K562 (cell line): ENCODE data around the gene EMC6. TPM values are rescaled to one million over a fixed set of nuclear protein-coding genes. Genes with fewer than 3 reads are reported as not detected.
A peak's percentile ranks its signal among the peaks of the same experiment; 100 is the strongest.

Experiments used
- ATAC-seq: fragments of 200-7000 bp; cut with Tn5 transposase; 3 replicates; pipeline ENCODE4 v1.9.1; 2020; ENCODE audit warnings: moderate library complexity
- BruUV-seq: library from RNA; stranded (reverse); fragments of 400-500 nt; replicated peaks from 2 replicates; lab custom pipeline; 2021; lab: Mats Ljungman, UMichigan
- CTCF ChIA-PET: fragments of 300-600 bp; formaldehyde crosslinking; extraction: SDS; loops from one replicate; lab custom pipeline; 2021; ENCODE audit warnings: low intra/inter-chr PET ratio; lab: Yijun Ruan, JAX
- POLR2A ChIA-PET: fragments of 300-600, 350-650 bp; sonication (Branson Sonifier 250); formaldehyde crosslinking; extraction: SDS; loops from one replicate; lab custom pipeline; 2021; ENCODE audit warnings: antibody characterized with exemption, inconsistent platforms; lab: Yijun Ruan, JAX
- DNase-seq, 4 experiments: peaks; one replicate each; pipeline versions ENCODE4 v3.0.0 to v3.0.0-alpha.2; 2011 to 2018; ENCODE audit warnings: low spot score in 3 of 4, mixed read lengths in 3 of 4; ENCODE audit errors: extremely low read depth in 1 of 4
- FAIRE-seq: peaks from 2 replicates; lab custom pipeline; 2011; peaks lifted over from hg19 to GRCh38; lab: Jason Lieb, UNC
- H2AFZ ChIP-seq: 2 replicates; pipeline ENCODE4 v1.6.0; 2011; ENCODE audit warnings: low read depth, low read length, control low read depth, inconsistent platforms
- H3K27ac ChIP-seq: fragments of 200-600 bp; 3 replicates; pipeline ENCODE4 v1.8.0; 2011; ENCODE audit warnings: low read depth, mild to moderate bottlenecking, control low read depth, inconsistent platforms, low read length, moderate library complexity, mixed read lengths; ENCODE audit errors: extremely low read depth
- H3K27me3 ChIP-seq, 2 experiments: fragments of 300-600 bp in 1 of 2; 2 replicates in 1 of 2; 3 replicates in 1 of 2; pipeline versions ENCODE4 v1.6.0 to v1.8.0; 2011; ENCODE audit warnings: inconsistent platforms in 2 of 2, low read length in 2 of 2, mild to moderate bottlenecking in 1 of 2, mixed read lengths in 1 of 2, moderate library complexity in 1 of 2; ENCODE audit not compliant: control insufficient read depth in 2 of 2, insufficient read depth in 2 of 2
- H3K36me3 ChIP-seq: fragments of 300-600 bp; 3 replicates; pipeline ENCODE4 v1.8.0; 2011; ENCODE audit warnings: mild to moderate bottlenecking, low read length, inconsistent platforms; ENCODE audit not compliant: control insufficient read depth, insufficient read depth
- H3K4me1 ChIP-seq, 2 experiments: fragments of 200-600 bp in 1 of 2; replicated peaks in 1 of 2; 2 replicates in 1 of 2; 3 replicates in 1 of 2; pipeline versions ENCODE4 v1.5.1 to v1.8.0; 2011; ENCODE audit warnings: inconsistent platforms in 2 of 2, low read length in 2 of 2, mild to moderate bottlenecking in 1 of 2, mixed read lengths in 1 of 2, moderate library complexity in 1 of 2; ENCODE audit not compliant: control insufficient read depth in 2 of 2, insufficient read depth in 2 of 2
- H3K4me2 ChIP-seq: 2 replicates; pipeline ENCODE4 v1.6.1; 2011; ENCODE audit warnings: low read length, control low read depth, inconsistent platforms, mixed read lengths; ENCODE audit not compliant: insufficient read depth
- H3K4me3 ChIP-seq: fragments of 200-600 bp; sonication (generic), shearing (Covaris generic); 2 replicates; pipeline ENCODE4 v1.5.1; 2016; ENCODE audit warnings: control low read depth, inconsistent platforms
- H3K79me2 ChIP-seq: fragments of 200-600 bp; 3 replicates; pipeline ENCODE4 v1.8.0; 2011; ENCODE audit warnings: low read length, inconsistent platforms; ENCODE audit not compliant: control insufficient read depth, insufficient read depth
- H3K9ac ChIP-seq, 2 experiments: 2 replicates each; pipeline versions ENCODE4 v1.6.0 to v1.6.1; 2011; ENCODE audit warnings: low read depth in 2 of 2, low read length in 2 of 2, control low read depth in 1 of 2, inconsistent platforms in 1 of 2, mild to moderate bottlenecking in 1 of 2, mixed read lengths in 1 of 2; ENCODE audit not compliant: insufficient read depth in 1 of 2
- H3K9me1 ChIP-seq: one replicate; pipeline ENCODE4 v1.6.0; 2011; ENCODE audit warnings: inconsistent platforms, mild to moderate bottlenecking, low read length, moderate library complexity; ENCODE audit not compliant: control insufficient read depth, insufficient read depth
- H3K9me3 ChIP-seq: replicated peaks from 2 replicates; pipeline ENCODE4 v1.5.1; 2011; ENCODE audit warnings: low read depth, low read length, inconsistent platforms; ENCODE audit not compliant: control insufficient read depth, insufficient read depth
- H4K20me1 ChIP-seq: replicated peaks from 2 replicates; pipeline ENCODE4 v1.6.1; 2011; ENCODE audit warnings: low read length, inconsistent platforms, mixed read lengths; ENCODE audit not compliant: control insufficient read depth, insufficient read depth
- CREM ChIP-seq: IDR thresholded peaks from 2 replicates; pipeline ENCODE4 v1.6.1; 2014; ENCODE audit warnings: antibody characterized with exemption, low read depth
- GTF2E2 ChIP-seq: fragments of 200-800 bp; sonication (Bioruptor generic); IDR thresholded peaks from 2 replicates; pipeline ENCODE4 v1.6.1; 2016; ENCODE audit warnings: missing genetic modification characterization, missing compliant biosample characterization
- MYBL2 ChIP-seq, 2 experiments: fragments of 450-650 bp in 1 of 2; sonication (generic) in 1 of 2; formaldehyde crosslinking in 1 of 2; IDR thresholded peaks; 2 replicates each; pipeline versions ENCODE4 v1.6.1 to v1.8.1; 2017 to 2022; ENCODE audit warnings: borderline replicate concordance in 1 of 2, inconsistent platforms in 1 of 2, low read depth in 1 of 2, mild to moderate bottlenecking in 1 of 2, missing genetic modification reagents in 1 of 2, moderate library complexity in 1 of 2
- SREBF1 ChIP-seq: fragments of 150-350 bp; IDR thresholded peaks from 2 replicates; pipeline ENCODE4 v1.6.1; 2014; ENCODE audit warnings: antibody characterized with exemption, low read depth, low read length, borderline replicate concordance
- ZNF57 ChIP-seq: fragments of 450-650 bp; formaldehyde crosslinking; IDR thresholded peaks from 2 replicates; pipeline ENCODE4 v1.4.0; 2020; ENCODE audit warnings: mild to moderate bottlenecking, moderate library complexity
- WGBS: fragments of 100-300 bp; shearing (Covaris generic); methylation state at CpG from one replicate; pipeline ENCODE4 v1.1.6; 2016; ENCODE audit warnings: low coverage, mixed read lengths; ENCODE audit not compliant: insufficient coverage; ENCODE audit errors: missing lambda C conversion rate; 5-methylcytosine and 5-hydroxymethylcytosine counted together
- in situ Hi-C: fragments of 300-500 bp; cut with MboI; formaldehyde crosslinking; loops from 4 replicates; pipeline ENCODE4 v1.15.0; 2018; ENCODE audit warnings: inconsistent platforms, mixed read lengths
- intact Hi-C: fragments of 100-400 bp; cut with micrococcal nuclease; formaldehyde crosslinking; loops from 2 replicates; pipeline ENCODE4 v1.14.2; 2022
- polyA plus RNA-seq, 8 experiments: library from polyadenylated mRNA; depleted of rRNA in 4 of 8; stranded (reverse) in 5 of 8; unstranded in 3 of 8; fragments of >200 nt; fragmentation: Nextera tagmentation in 2 of 8; fragmentation: Illumina TruSeq in 1 of 8; extraction: Ambion mirVana in 2 of 8; extraction: Trizol in 1 of 8; gene quantifications; 2 replicates each; pipeline versions ENCODE4 v1.2.1 to v1.2.3, GENCODE V29; 2011 to 2014; ENCODE audit warnings: inconsistent platforms in 1 of 8, missing spikeins in 1 of 8
- total RNA-seq, 7 experiments: library from RNA; depleted of rRNA in 6 of 7; stranded (reverse); fragments of >200 nt in 6 of 7; fragmentation: Illumina TruSeq in 2 of 7; extraction: Trizol in 2 of 7; gene quantifications; 2 replicates each; pipeline versions ENCODE4 v1.2.1 to v1.2.3, GENCODE V29; 2011 to 2021; ENCODE audit warnings: low replicate concordance in 1 of 7
- TF ChIP-seq, protein P1 (sequence below): fragments of 450-650 bp; IDR thresholded peaks from 2 replicates; pipeline ENCODE4 v1.6.1; 2018; ENCODE audit not compliant: partially characterized antibody
- TF ChIP-seq, protein P2 (sequence below): sonication (generic); formaldehyde crosslinking; IDR thresholded peaks from 2 replicates; pipeline ENCODE4 v1.5.0; 2020; ENCODE audit warnings: missing genetic modification reagents
- TF ChIP-seq, protein P3 (sequence below): sonication (generic); formaldehyde crosslinking; IDR thresholded peaks from 2 replicates; pipeline ENCODE4 v1.8.0; 2022; ENCODE audit warnings: missing genetic modification reagents, mild to moderate bottlenecking, borderline replicate concordance
- TF ChIP-seq, protein P4 (sequence below): fragments of 450-650 bp; IDR thresholded peaks from 2 replicates; pipeline ENCODE4 v1.6.1; 2016
- TF ChIP-seq, protein P5 (sequence below), 2 experiments: fragments of 450-650 bp in 1 of 2; sonication (generic) in 1 of 2; formaldehyde crosslinking; conservative IDR thresholded peaks; 2 replicates each; pipeline versions ENCODE4 v1.4.0 to v1.8.1; 2020 to 2022; ENCODE audit warnings: mild to moderate bottlenecking in 1 of 2, missing genetic modification reagents in 1 of 2

Gene EMC6
- total and polyA plus RNA-seq, 9 of the 15 experiments (the other 6 are each of a cell fraction or from before 2014, with no cell fraction given) = 2.9 to 136 (median 24.9) TPM

DNA sequence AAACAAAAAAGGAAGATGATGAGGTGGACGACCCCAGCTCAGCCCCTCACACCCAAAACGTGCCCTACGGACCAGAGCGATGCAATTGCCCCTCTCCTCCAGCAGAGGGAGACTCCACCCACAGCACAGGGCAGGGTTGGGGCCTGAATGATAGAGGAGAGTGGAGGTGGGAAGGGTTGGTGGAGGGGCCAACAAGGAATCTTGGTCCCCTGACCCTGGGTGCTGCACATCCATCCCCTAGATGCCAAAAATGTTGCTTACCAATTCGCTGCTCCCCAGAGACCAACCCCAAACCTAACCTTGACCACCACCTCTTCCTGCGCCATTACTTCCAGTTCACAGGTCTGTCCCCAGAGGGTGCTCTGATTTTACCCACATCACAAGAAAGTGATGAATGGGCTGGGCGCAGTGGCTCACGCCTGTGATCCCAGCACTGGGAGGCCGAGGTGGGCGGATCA is 14.5 kb downstream of the EMC6 start (continued):
- TF ChIP-seq, protein P1, sequence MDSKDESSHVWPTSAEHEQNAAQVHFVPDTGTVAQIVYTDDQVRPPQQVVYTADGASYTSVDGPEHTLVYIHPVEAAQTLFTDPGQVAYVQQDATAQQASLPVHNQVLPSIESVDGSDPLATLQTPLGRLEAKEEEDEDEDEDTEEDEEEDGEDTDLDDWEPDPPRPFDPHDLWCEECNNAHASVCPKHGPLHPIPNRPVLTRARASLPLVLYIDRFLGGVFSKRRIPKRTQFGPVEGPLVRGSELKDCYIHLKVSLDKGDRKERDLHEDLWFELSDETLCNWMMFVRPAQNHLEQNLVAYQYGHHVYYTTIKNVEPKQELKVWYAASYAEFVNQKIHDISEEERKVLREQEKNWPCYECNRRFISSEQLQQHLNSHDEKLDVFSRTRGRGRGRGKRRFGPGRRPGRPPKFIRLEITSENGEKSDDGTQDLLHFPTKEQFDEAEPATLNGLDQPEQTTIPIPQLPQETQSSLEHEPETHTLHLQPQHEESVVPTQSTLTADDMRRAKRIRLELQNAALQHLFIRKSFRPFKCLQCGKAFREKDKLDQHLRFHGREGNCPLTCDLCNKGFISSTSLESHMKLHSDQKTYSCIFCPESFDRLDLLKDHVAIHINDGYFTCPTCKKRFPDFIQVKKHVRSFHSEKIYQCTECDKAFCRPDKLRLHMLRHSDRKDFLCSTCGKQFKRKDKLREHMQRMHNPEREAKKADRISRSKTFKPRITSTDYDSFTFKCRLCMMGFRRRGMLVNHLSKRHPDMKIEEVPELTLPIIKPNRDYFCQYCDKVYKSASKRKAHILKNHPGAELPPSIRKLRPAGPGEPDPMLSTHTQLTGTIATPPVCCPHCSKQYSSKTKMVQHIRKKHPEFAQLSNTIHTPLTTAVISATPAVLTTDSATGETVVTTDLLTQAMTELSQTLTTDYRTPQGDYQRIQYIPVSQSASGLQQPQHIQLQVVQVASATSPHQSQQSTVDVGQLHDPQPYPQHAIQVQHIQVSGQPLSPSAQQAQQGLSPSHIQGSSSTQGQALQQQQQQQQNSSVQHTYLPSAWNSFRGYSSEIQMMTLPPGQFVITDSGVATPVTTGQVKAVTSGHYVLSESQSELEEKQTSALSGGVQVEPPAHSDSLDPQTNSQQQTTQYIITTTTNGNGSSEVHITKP = no peak
- TF ChIP-seq GTF2E2 (no peak), CREM (0 out of 2 replicates have a peak, but pooled peaks have one; percentile 2)
- TF ChIP-seq, protein P2, sequence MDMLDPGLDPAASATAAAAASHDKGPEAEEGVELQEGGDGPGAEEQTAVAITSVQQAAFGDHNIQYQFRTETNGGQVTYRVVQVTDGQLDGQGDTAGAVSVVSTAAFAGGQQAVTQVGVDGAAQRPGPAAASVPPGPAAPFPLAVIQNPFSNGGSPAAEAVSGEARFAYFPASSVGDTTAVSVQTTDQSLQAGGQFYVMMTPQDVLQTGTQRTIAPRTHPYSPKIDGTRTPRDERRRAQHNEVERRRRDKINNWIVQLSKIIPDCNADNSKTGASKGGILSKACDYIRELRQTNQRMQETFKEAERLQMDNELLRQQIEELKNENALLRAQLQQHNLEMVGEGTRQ (CRISPR knock-in tag) = no peak

DNA sequence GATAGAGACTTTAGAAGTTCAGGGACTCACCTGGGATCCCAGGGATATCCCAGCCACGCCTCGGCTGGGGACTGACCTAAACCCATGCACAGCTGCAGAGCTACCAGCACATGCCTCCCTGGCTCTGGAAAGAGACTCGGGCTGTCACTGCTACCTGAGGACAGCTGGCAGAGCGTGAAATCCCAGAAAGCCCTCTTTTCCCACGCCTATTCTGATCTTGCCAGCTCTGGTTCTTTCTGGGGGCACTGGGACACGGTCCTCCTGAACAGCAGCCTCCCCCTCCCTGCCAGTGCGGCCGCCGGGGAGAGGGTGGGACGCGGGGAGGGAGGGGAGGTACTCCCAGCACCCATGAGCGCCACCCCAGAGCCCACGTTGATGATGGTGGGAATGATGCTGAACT is 16.6 kb downstream of the EMC6 start:
- H3K4me1 ChIP-seq = peaks cover 0 to 17% of the 10 kb centered on the region in 2 experiments; a peak in 2 of 5 replicates
- H3K9me3 ChIP-seq = no peaks in the 10 kb centered on the region
- ChIA-PET POLR2A (interaction anchor here (0.6 to 0.7 kb wide), 2 partner anchors 235 to 1269 kb away, joined by 3 to 4 read pairs; no protein-coding TSS in a partner anchor), CTCF (interaction anchor here (0.6 kb wide), 1 partner anchor 142 kb away, joined by 3 read pairs; no protein-coding TSS in a partner anchor)
- H3K9me1 ChIP-seq = no peaks in the 10 kb centered on the region
- no peak overlapping the region for H3K4me2 ChIP-seq
- no peak overlapping the region for H3K4me3 ChIP-seq
- H3K27me3 ChIP-seq = peaks cover 0 to 11% of the 10 kb centered on the region in 2 experiments; a peak in 1 of 5 replicates
- no peak for FAIRE-seq
- H4K20me1 ChIP-seq = no peaks in the 10 kb centered on the region
- no TSS peak for BruUV-seq
- no peak for ATAC-seq
- intact Hi-C loops (loop anchor here (10.0 kb wide), 1 partner anchor 640 kb away; no protein-coding TSS in a partner anchor), in situ Hi-C loops (no loop called here)
- no peak overlapping the region for H3K27ac ChIP-seq
- peak in 1 of 4 experiments; percentile 23 for DNase-seq
- no peaks in the 10 kb centered on the region for H3K36me3 ChIP-seq
- WGBS = 19% methylated on average over 8 of the region's 13 CpGs
- H3K79me2 ChIP-seq = no peaks in the 10 kb centered on the region
- H3K9ac ChIP-seq = no peak overlapping the region
- H2AFZ ChIP-seq = no peak overlapping the region
- TF ChIP-seq ZNF57 (CRISPR knock-in tag) (no peak), SREBF1 (no peak), MYBL2 (IDR thresholded peaks at IDR 0.05; ENCODE audit: low read depth) (no peak), MYBL2 (CRISPR knock-in tag; IDR thresholded peaks at IDR 0.05; ENCODE audit: borderline replicate concordance) (no peak)
- TF ChIP-seq, protein P3, sequence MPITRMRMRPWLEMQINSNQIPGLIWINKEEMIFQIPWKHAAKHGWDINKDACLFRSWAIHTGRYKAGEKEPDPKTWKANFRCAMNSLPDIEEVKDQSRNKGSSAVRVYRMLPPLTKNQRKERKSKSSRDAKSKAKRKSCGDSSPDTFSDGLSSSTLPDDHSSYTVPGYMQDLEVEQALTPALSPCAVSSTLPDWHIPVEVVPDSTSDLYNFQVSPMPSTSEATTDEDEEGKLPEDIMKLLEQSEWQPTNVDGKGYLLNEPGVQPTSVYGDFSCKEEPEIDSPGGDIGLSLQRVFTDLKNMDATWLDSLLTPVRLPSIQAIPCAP (CRISPR knock-in tag) = no peak
- TF ChIP-seq, protein P4, sequence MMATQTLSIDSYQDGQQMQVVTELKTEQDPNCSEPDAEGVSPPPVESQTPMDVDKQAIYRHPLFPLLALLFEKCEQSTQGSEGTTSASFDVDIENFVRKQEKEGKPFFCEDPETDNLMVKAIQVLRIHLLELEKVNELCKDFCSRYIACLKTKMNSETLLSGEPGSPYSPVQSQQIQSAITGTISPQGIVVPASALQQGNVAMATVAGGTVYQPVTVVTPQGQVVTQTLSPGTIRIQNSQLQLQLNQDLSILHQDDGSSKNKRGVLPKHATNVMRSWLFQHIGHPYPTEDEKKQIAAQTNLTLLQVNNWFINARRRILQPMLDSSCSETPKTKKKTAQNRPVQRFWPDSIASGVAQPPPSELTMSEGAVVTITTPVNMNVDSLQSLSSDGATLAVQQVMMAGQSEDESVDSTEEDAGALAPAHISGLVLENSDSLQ = no peak
- TF ChIP-seq, protein P5, sequence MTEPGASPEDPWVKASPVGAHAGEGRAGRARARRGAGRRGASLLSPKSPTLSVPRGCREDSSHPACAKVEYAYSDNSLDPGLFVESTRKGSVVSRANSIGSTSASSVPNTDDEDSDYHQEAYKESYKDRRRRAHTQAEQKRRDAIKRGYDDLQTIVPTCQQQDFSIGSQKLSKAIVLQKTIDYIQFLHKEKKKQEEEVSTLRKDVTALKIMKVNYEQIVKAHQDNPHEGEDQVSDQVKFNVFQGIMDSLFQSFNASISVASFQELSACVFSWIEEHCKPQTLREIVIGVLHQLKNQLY (CRISPR knock-in tag; conservative IDR thresholded peaks at IDR 0.05) = no peak
